ENCODE measurements around the gene FBXL7. TPM values are rescaled to one million over a fixed set of nuclear protein-coding genes. Genes with fewer than 3 reads are reported as not detected.

The FBXL7 gene
- total RNA-seq, 1 donor from 2014 or later = not detected

DNA sequence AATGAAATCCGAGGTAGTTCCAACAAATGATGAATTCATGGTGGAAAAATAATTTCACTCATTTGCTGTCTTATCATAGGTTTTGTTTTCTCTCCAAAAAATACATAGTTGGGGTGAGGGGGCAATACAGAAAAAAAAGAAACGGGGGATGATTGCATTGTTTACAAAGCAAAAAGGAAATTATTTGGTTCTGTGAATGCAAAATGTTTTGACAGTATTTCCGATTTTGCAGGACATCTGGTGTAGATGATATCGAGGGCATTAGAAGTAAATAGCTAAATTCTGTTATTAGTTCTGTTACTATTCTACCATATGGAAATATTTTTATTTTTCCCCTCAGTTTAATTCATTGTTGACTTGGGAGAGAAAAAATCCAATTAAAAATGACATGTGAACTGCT, 477.9 kb downstream of the FBXL7 start:
- H3K4me1 Mint-ChIP-seq (ENCODE audit: low read depth) = no peaks in the 10 kb centered on the region
- DNase-seq (ENCODE audit: low spot score) = no peak
- intact Hi-C loops (cut with micrococcal nuclease) = no loop called here
- H3K27me3 Mint-ChIP-seq (ENCODE audit: low read depth) = no peaks in the 10 kb centered on the region
- H3K36me3 Mint-ChIP-seq (ENCODE audit: low read depth) = no peaks in the 10 kb centered on the region
- H3K27ac Mint-ChIP-seq = no peak overlapping the region
- peaks cover 21% of the 10 kb centered on the region for H3K9me3 Mint-ChIP-seq
- no peak overlapping the region for H3K4me3 Mint-ChIP-seq (ENCODE audit: low read depth)

GRCh38 chr5:15980835-15981234, 480.9 kb downstream of the FBXL7 start:
- peaks cover 7% of the 10 kb centered on the region for H3K9me3 Mint-ChIP-seq
- DNase-seq (ENCODE audit: low spot score) = no peak
- no peak overlapping the region for H3K27ac Mint-ChIP-seq
- no peaks in the 10 kb centered on the region for H3K36me3 Mint-ChIP-seq (ENCODE audit: low read depth)
- H3K4me1 Mint-ChIP-seq (ENCODE audit: low read depth) = no peaks in the 10 kb centered on the region
- no peaks in the 10 kb centered on the region for H3K27me3 Mint-ChIP-seq (ENCODE audit: low read depth)
- no peak overlapping the region for H3K4me3 Mint-ChIP-seq (ENCODE audit: low read depth)
- intact Hi-C loops (cut with micrococcal nuclease) = no loop called here

DNA sequence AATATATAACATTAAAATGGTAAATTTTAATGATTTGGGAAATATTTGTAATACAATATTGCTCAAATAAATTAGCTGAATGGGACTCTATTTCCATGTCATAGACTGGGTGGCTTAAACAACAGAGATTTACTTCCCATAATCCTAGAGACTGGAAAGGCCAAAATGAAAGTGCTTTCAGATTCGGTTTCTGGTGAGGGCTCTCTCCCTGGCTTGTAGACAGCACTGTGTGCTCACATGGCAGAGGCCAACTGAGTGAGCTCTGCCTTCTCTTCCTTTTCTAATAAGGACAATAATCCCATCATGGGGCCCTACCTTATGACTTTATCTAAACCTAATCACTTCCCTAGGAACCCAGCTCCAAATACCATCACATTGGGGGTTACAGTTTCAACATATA, 483.4 kb downstream of the FBXL7 start:
- no peaks in the 10 kb centered on the region for H3K27me3 Mint-ChIP-seq (ENCODE audit: low read depth)
- H3K4me3 Mint-ChIP-seq (ENCODE audit: low read depth) = no peak overlapping the region
- no peak for DNase-seq (ENCODE audit: low spot score)
- intact Hi-C loops (cut with micrococcal nuclease) = no loop called here
- H3K27ac Mint-ChIP-seq = no peak overlapping the region
- no peaks in the 10 kb centered on the region for H3K36me3 Mint-ChIP-seq (ENCODE audit: low read depth)
- H3K9me3 Mint-ChIP-seq = peaks cover 4% of the 10 kb centered on the region
- H3K4me1 Mint-ChIP-seq (ENCODE audit: low read depth) = no peaks in the 10 kb centered on the region
